H9 (cell line): ENCODE results near the gene VAV2. TPM values are rescaled to one million over a fixed set of nuclear protein-coding genes. Genes with fewer than 3 reads are reported as not detected.

Experiments
- DNase-seq: peaks from one replicate; pipeline ENCODE4 v3.0.0-alpha.2; 2017
- H2AFZ ChIP-seq: one replicate; pipeline ENCODE4 v1.6.1; 2013; ENCODE audit warnings: mild to moderate bottlenecking, low read length, control low read depth, moderate library complexity
- H2AK5ac ChIP-seq: 2 replicates; pipeline ENCODE4 v1.6.1; 2013; ENCODE audit warnings: low read length, control low read depth, mixed read lengths; ENCODE audit not compliant: insufficient read length
- H2BK120ac ChIP-seq: one replicate; pipeline ENCODE4 v1.6.1; 2013; ENCODE audit warnings: low read depth, mild to moderate bottlenecking, low read length, control low read depth, inconsistent platforms; ENCODE audit not compliant: poor library complexity, severe bottlenecking
- H2BK12ac ChIP-seq: 2 replicates; pipeline ENCODE4 v1.6.1; 2013; ENCODE audit warnings: low read length, control low read depth, mixed read lengths, low read depth; ENCODE audit not compliant: insufficient read length
- H2BK15ac ChIP-seq: 2 replicates; pipeline ENCODE4 v1.6.1; 2013; ENCODE audit warnings: low read depth, low read length, control low read depth
- H2BK20ac ChIP-seq: one replicate; pipeline ENCODE4 v1.6.1; 2013; ENCODE audit warnings: low read depth, mild to moderate bottlenecking, low read length, control low read depth, inconsistent platforms; ENCODE audit not compliant: poor library complexity, severe bottlenecking
- H2BK5ac ChIP-seq: 2 replicates; pipeline ENCODE4 v1.6.1; 2013; ENCODE audit warnings: low read length, control low read depth, mixed read lengths; ENCODE audit not compliant: insufficient read length
- H3K14ac ChIP-seq: 2 replicates; pipeline ENCODE4 v1.6.1; 2013; ENCODE audit warnings: low read length, control low read depth; ENCODE audit not compliant: insufficient read depth
- H3K18ac ChIP-seq: 2 replicates; pipeline ENCODE4 v1.6.1; 2013; ENCODE audit warnings: low read depth, mild to moderate bottlenecking, mixed read lengths, low read length, control low read depth; ENCODE audit not compliant: insufficient read length
- H3K23ac ChIP-seq: 2 replicates; pipeline ENCODE4 v1.6.1; 2013; ENCODE audit warnings: low read length, control low read depth, mixed read lengths, low read depth; ENCODE audit not compliant: insufficient read length
- H3K23me2 ChIP-seq: 2 replicates; pipeline ENCODE4 v1.6.1; 2013; ENCODE audit warnings: low read depth, mild to moderate bottlenecking, mixed read lengths, low read length, control low read depth; ENCODE audit not compliant: insufficient read length, poor library complexity, severe bottlenecking
- H3K27ac ChIP-seq: 2 replicates; pipeline ENCODE4 v1.5.1; 2013; ENCODE audit warnings: low read length, control low read depth, mixed read lengths, low read depth; ENCODE audit not compliant: insufficient read length
- H3K27me3 ChIP-seq: 2 replicates; pipeline ENCODE4 v1.6.1; 2013; ENCODE audit warnings: low read length, control low read depth, inconsistent platforms; ENCODE audit not compliant: insufficient read depth
- H3K4ac ChIP-seq: 2 replicates; pipeline ENCODE4 v1.6.1; 2013; ENCODE audit warnings: low read depth, mild to moderate bottlenecking, control low read depth, inconsistent platforms, low read length, moderate library complexity
- H3K4me1 ChIP-seq: 2 replicates; pipeline ENCODE4 v1.6.1; 2013; ENCODE audit warnings: low read length, control low read depth, inconsistent platforms; ENCODE audit not compliant: insufficient read depth
- H3K4me2 ChIP-seq: 2 replicates; pipeline ENCODE4 v1.6.1; 2013; ENCODE audit warnings: low read length, control low read depth, mixed read lengths; ENCODE audit not compliant: insufficient read length, insufficient read depth
- H3K56ac ChIP-seq: 2 replicates; pipeline ENCODE4 v1.6.1; 2013; ENCODE audit warnings: low read depth, mild to moderate bottlenecking, mixed read lengths, low read length, control low read depth; ENCODE audit not compliant: insufficient read length
- H3K79me1 ChIP-seq: 2 replicates; pipeline ENCODE4 v1.6.1; 2013; ENCODE audit warnings: low read depth, mild to moderate bottlenecking, moderate library complexity, low read length, control low read depth, inconsistent platforms; ENCODE audit not compliant: insufficient read depth, poor library complexity, severe bottlenecking
- H3K79me2 ChIP-seq: 2 replicates; pipeline ENCODE4 v1.6.1; 2013; ENCODE audit warnings: low read length, control low read depth, inconsistent platforms; ENCODE audit not compliant: insufficient read depth
- H3K9ac ChIP-seq: 2 replicates; pipeline ENCODE4 v1.6.1; 2013; ENCODE audit warnings: low read length, control low read depth, mixed read lengths; ENCODE audit not compliant: insufficient read length; ENCODE audit errors: extremely low read depth
- H3K9me3 ChIP-seq: one replicate; pipeline ENCODE4 v1.6.1; 2013; ENCODE audit warnings: low read depth, low read length, inconsistent platforms; ENCODE audit not compliant: control insufficient read depth
- H3T11ph ChIP-seq: one replicate; pipeline ENCODE4 v1.6.1; 2013; ENCODE audit warnings: mild to moderate bottlenecking, low read length, control low read depth, inconsistent platforms
- H4K20me1 ChIP-seq: one replicate; pipeline ENCODE4 v1.6.1; 2013; ENCODE audit not compliant: control insufficient read depth, insufficient read length, insufficient read depth
- H4K5ac ChIP-seq: 2 replicates; pipeline ENCODE4 v1.6.1; 2013; ENCODE audit warnings: low read depth, mild to moderate bottlenecking, mixed read lengths, low read length, control low read depth; ENCODE audit not compliant: insufficient read length
- H4K8ac ChIP-seq: replicated peaks from 2 replicates; pipeline ENCODE4 v1.6.1; 2013; ENCODE audit warnings: low read length, control low read depth, mixed read lengths, low read depth; ENCODE audit not compliant: insufficient read length
- H4K91ac ChIP-seq: 2 replicates; pipeline ENCODE4 v1.6.1; 2013; ENCODE audit warnings: low read depth, mild to moderate bottlenecking, moderate library complexity, mixed read lengths, low read length, control low read depth; ENCODE audit not compliant: insufficient read length
- H3K27ac Mint-ChIP-seq, 3 experiments: 2 replicates in 2 of 3; 3 replicates in 1 of 3; pipeline ENCODE4 v1.8.0; 2020 to 2021; ENCODE audit warnings: mixed read lengths in 3 of 3, mild to moderate bottlenecking in 1 of 3, moderate library complexity in 1 of 3
- H3K27me3 Mint-ChIP-seq: 2 replicates; pipeline ENCODE4 v1.8.0; 2021; ENCODE audit warnings: low read depth, mild to moderate bottlenecking, moderate library complexity, mixed read lengths
- H3K36me3 Mint-ChIP-seq, 3 experiments: 2 replicates in 2 of 3; 3 replicates in 1 of 3; pipeline ENCODE4 v1.8.0; 2020 to 2021; ENCODE audit warnings: low read depth in 3 of 3, mixed read lengths in 3 of 3; ENCODE audit not compliant: insufficient read depth in 1 of 3
- H3K4me1 Mint-ChIP-seq, 2 experiments: 2 replicates each; pipeline ENCODE4 v1.8.0; 2020; ENCODE audit warnings: mixed read lengths in 2 of 2
- H3K4me3 Mint-ChIP-seq, 2 experiments: 2 replicates in 1 of 2; 3 replicates in 1 of 2; pipeline ENCODE4 v1.8.0; 2020 to 2021; ENCODE audit warnings: mild to moderate bottlenecking in 2 of 2, mixed read lengths in 2 of 2, moderate library complexity in 1 of 2
- H3K9me3 Mint-ChIP-seq, 2 experiments: 2 replicates in 1 of 2; 3 replicates in 1 of 2; pipeline ENCODE4 v1.8.0; 2020; ENCODE audit warnings: mild to moderate bottlenecking in 2 of 2, mixed read lengths in 2 of 2, moderate library complexity in 1 of 2
- CTCF ChIP-seq: fragments of 200-600 bp; sonication (generic); conservative IDR thresholded peaks from 3 replicates; pipeline ENCODE4 v1.8.0; 2021; ENCODE audit warnings: antibody characterized with exemption, mild to moderate bottlenecking
- WGBS: extraction: QIAGEN DNeasy Blood & Tissue Kit; methylation state at CpG from one replicate; pipeline ENCODE4 v1.1.7; 2013; ENCODE audit warnings: missing lambda C conversion rate, low lambda C conversion rate, mixed read lengths; ENCODE audit not compliant: insufficient read length; ENCODE audit errors: extremely low coverage; 5-methylcytosine and 5-hydroxymethylcytosine counted together
- total RNA-seq: library from RNA; stranded (reverse); gene quantifications from 2 replicates; pipeline ENCODE4 v1.2.1, GENCODE V29; 2021

The VAV2 gene
- total RNA-seq, 1 experiment from 2014 or later = 58.7 TPM

GRCh38 chr9:133771486-133772482, 220.3 kb downstream of the VAV2 start:
- Histone ChIP-seq H3K27ac (no peak overlapping the region), H3K79me2 (no peaks in the 10 kb centered on the region), H3K9me3 (no peaks in the 10 kb centered on the region), H2BK120ac (no peak overlapping the region), H3K4me2 (no peak overlapping the region), H2AFZ (no peak overlapping the region), H3K23ac (no peak overlapping the region), H3K4ac (no peak overlapping the region), H4K5ac (no peak overlapping the region), H2BK5ac (no peak overlapping the region), H3K4me1 (no peaks in the 10 kb centered on the region), H2BK15ac (no peak overlapping the region), H3K18ac (no peak overlapping the region), H3K56ac (no peak overlapping the region), H2AK5ac (no peak overlapping the region), H3K79me1 (no peaks in the 10 kb centered on the region), H2BK12ac (no peak overlapping the region), H3K27me3 (no peaks in the 10 kb centered on the region), H2BK20ac (no peak overlapping the region), H4K91ac (no peak overlapping the region), H3K9ac (no peak overlapping the region), H4K20me1 (no peaks in the 10 kb centered on the region), H4K8ac (no peak overlapping the region), H3K23me2 (no peaks in the 10 kb centered on the region), H3K14ac (no peak overlapping the region), H3T11ph (no peak overlapping the region)
- Mint-ChIP-seq H3K27ac (peak overlapping the region; percentile 53 to 74 (median 67); a peak in 5 of 7 replicates), H3K27me3 (no peaks in the 10 kb centered on the region), H3K36me3 (peaks cover 26 to 62% (median 39%) of the 10 kb centered on the region in 3 experiments), H3K4me1 (no peaks in the 10 kb centered on the region), H3K9me3 (peaks cover 5 to 9% of the 10 kb centered on the region in 2 experiments), H3K4me3 (no peak overlapping the region)
- no peak for TF ChIP-seq CTCF
- peak; percentile 20 for DNase-seq
- no CpG with 5 or more reads among the region's 26 CpGs for WGBS
